K562 (cell line): Measurements from ENCODE around the gene INO80. TPM values are rescaled to one million over a fixed set of nuclear protein-coding genes. Genes with fewer than 3 reads are reported as not detected.

Experiments
- CHD7 ChIP-seq: fragments of 200-600 bp; sonication (generic); IDR thresholded peaks from one replicate; pipeline ENCODE4 v1.6.1; 2012; ENCODE audit warnings: mild to moderate bottlenecking, low read depth, low read length, inconsistent platforms
- HBP1 ChIP-seq: fragments of 450-650 bp; formaldehyde crosslinking; IDR thresholded peaks from 2 replicates; pipeline ENCODE4 v1.4.0; 2022; ENCODE audit warnings: missing genetic modification characterization
- KAT8 ChIP-seq: fragments of 450-650 bp; IDR thresholded peaks from 2 replicates; pipeline ENCODE4 v1.6.1; 2016; ENCODE audit warnings: low read depth, mild to moderate bottlenecking
- KHSRP ChIP-seq: fragments of 450-650 bp; IDR thresholded peaks from 2 replicates; pipeline ENCODE4 v1.6.1; 2017
- NCOR1 ChIP-seq: fragments of 450-650 bp; IDR thresholded peaks from 2 replicates; pipeline ENCODE4 v1.6.1; 2016; ENCODE audit warnings: mild to moderate bottlenecking, moderate library complexity
- PRPF4 ChIP-seq: fragments of 200-400 bp; formaldehyde crosslinking; IDR thresholded peaks from one replicate; pipeline ENCODE4 v1.6.1; 2017; ENCODE audit warnings: low read length, low read depth, mild to moderate bottlenecking; ENCODE audit not compliant: insufficient read depth, poor library complexity, severe bottlenecking
- polyA plus RNA-seq, 8 experiments: library from polyadenylated mRNA; depleted of rRNA in 4 of 8; stranded (reverse) in 5 of 8; unstranded in 3 of 8; fragments of >200 nt; fragmentation: Nextera tagmentation in 2 of 8; fragmentation: Illumina TruSeq in 1 of 8; extraction: Ambion mirVana in 2 of 8; extraction: Trizol in 1 of 8; gene quantifications; 2 replicates each; pipeline versions ENCODE4 v1.2.1 to v1.2.3, GENCODE V29; 2011 to 2014; ENCODE audit warnings: inconsistent platforms in 1 of 8, missing spikeins in 1 of 8
- total RNA-seq, 7 experiments: library from RNA; depleted of rRNA in 6 of 7; stranded (reverse); fragments of >200 nt in 6 of 7; fragmentation: Illumina TruSeq in 2 of 7; extraction: Trizol in 2 of 7; gene quantifications; 2 replicates each; pipeline versions ENCODE4 v1.2.1 to v1.2.3, GENCODE V29; 2011 to 2021; ENCODE audit warnings: low replicate concordance in 1 of 7

Gene INO80
- total and polyA plus RNA-seq, 9 of the 15 experiments (the other 6 are each of a cell fraction or from before 2014, with no cell fraction given) = 1.1 to 25.7 (median 19.9) TPM

GRCh38 chr15:40960151-40960885, 155.8 kb downstream of the INO80 start (continued):
- TF ChIP-seq CHD7 (no peak), PRPF4 (no peak), KHSRP (no peak), NCOR1 (no peak), KAT8 (no peak), HBP1 (no peak)
